K562 (cell line): ENCODE measurements around the gene WDFY2. TPM values are rescaled to one million over a fixed set of nuclear protein-coding genes. Genes with fewer than 3 reads are reported as not detected.

Experiments
- ATAC-seq: fragments of 200-7000 bp; cut with Tn5 transposase; 3 replicates; pipeline ENCODE4 v1.9.1; 2020; ENCODE audit warnings: moderate library complexity
- BruUV-seq: library from RNA; stranded (reverse); fragments of 400-500 nt; replicated peaks from 2 replicates; lab custom pipeline; 2021; lab: Mats Ljungman, UMichigan
- CTCF ChIA-PET: fragments of 300-600 bp; formaldehyde crosslinking; extraction: SDS; loops from one replicate; lab custom pipeline; 2021; ENCODE audit warnings: low intra/inter-chr PET ratio; lab: Yijun Ruan, JAX
- POLR2A ChIA-PET: fragments of 300-600, 350-650 bp; sonication (Branson Sonifier 250); formaldehyde crosslinking; extraction: SDS; loops from one replicate; lab custom pipeline; 2021; ENCODE audit warnings: antibody characterized with exemption, inconsistent platforms; lab: Yijun Ruan, JAX
- DNase-seq, 4 experiments: peaks; one replicate each; pipeline versions ENCODE4 v3.0.0 to v3.0.0-alpha.2; 2011 to 2018; ENCODE audit warnings: low spot score in 3 of 4, mixed read lengths in 3 of 4; ENCODE audit errors: extremely low read depth in 1 of 4
- FAIRE-seq: peaks from 2 replicates; lab custom pipeline; 2011; peaks lifted over from hg19 to GRCh38; lab: Jason Lieb, UNC
- H2AFZ ChIP-seq: 2 replicates; pipeline ENCODE4 v1.6.0; 2011; ENCODE audit warnings: low read depth, low read length, control low read depth, inconsistent platforms
- H3K27ac ChIP-seq: fragments of 200-600 bp; 3 replicates; pipeline ENCODE4 v1.8.0; 2011; ENCODE audit warnings: low read depth, mild to moderate bottlenecking, control low read depth, inconsistent platforms, low read length, moderate library complexity, mixed read lengths; ENCODE audit errors: extremely low read depth
- H3K27me3 ChIP-seq, 2 experiments: fragments of 300-600 bp in 1 of 2; 2 replicates in 1 of 2; 3 replicates in 1 of 2; pipeline versions ENCODE4 v1.6.0 to v1.8.0; 2011; ENCODE audit warnings: inconsistent platforms in 2 of 2, low read length in 2 of 2, mild to moderate bottlenecking in 1 of 2, mixed read lengths in 1 of 2, moderate library complexity in 1 of 2; ENCODE audit not compliant: control insufficient read depth in 2 of 2, insufficient read depth in 2 of 2
- H3K36me3 ChIP-seq: fragments of 300-600 bp; 3 replicates; pipeline ENCODE4 v1.8.0; 2011; ENCODE audit warnings: mild to moderate bottlenecking, low read length, inconsistent platforms; ENCODE audit not compliant: control insufficient read depth, insufficient read depth
- H3K4me1 ChIP-seq, 2 experiments: fragments of 200-600 bp in 1 of 2; replicated peaks in 1 of 2; 2 replicates in 1 of 2; 3 replicates in 1 of 2; pipeline versions ENCODE4 v1.5.1 to v1.8.0; 2011; ENCODE audit warnings: inconsistent platforms in 2 of 2, low read length in 2 of 2, mild to moderate bottlenecking in 1 of 2, mixed read lengths in 1 of 2, moderate library complexity in 1 of 2; ENCODE audit not compliant: control insufficient read depth in 2 of 2, insufficient read depth in 2 of 2
- H3K4me2 ChIP-seq: 2 replicates; pipeline ENCODE4 v1.6.1; 2011; ENCODE audit warnings: low read length, control low read depth, inconsistent platforms, mixed read lengths; ENCODE audit not compliant: insufficient read depth
- H3K4me3 ChIP-seq: fragments of 200-600 bp; sonication (generic), shearing (Covaris generic); 2 replicates; pipeline ENCODE4 v1.5.1; 2016; ENCODE audit warnings: control low read depth, inconsistent platforms
- H3K79me2 ChIP-seq: fragments of 200-600 bp; 3 replicates; pipeline ENCODE4 v1.8.0; 2011; ENCODE audit warnings: low read length, inconsistent platforms; ENCODE audit not compliant: control insufficient read depth, insufficient read depth
- H3K9ac ChIP-seq, 2 experiments: 2 replicates each; pipeline versions ENCODE4 v1.6.0 to v1.6.1; 2011; ENCODE audit warnings: low read depth in 2 of 2, low read length in 2 of 2, control low read depth in 1 of 2, inconsistent platforms in 1 of 2, mild to moderate bottlenecking in 1 of 2, mixed read lengths in 1 of 2; ENCODE audit not compliant: insufficient read depth in 1 of 2
- H3K9me1 ChIP-seq: one replicate; pipeline ENCODE4 v1.6.0; 2011; ENCODE audit warnings: inconsistent platforms, mild to moderate bottlenecking, low read length, moderate library complexity; ENCODE audit not compliant: control insufficient read depth, insufficient read depth
- H3K9me3 ChIP-seq: replicated peaks from 2 replicates; pipeline ENCODE4 v1.5.1; 2011; ENCODE audit warnings: low read depth, low read length, inconsistent platforms; ENCODE audit not compliant: control insufficient read depth, insufficient read depth
- H4K20me1 ChIP-seq: replicated peaks from 2 replicates; pipeline ENCODE4 v1.6.1; 2011; ENCODE audit warnings: low read length, inconsistent platforms, mixed read lengths; ENCODE audit not compliant: control insufficient read depth, insufficient read depth
- BCL6 ChIP-seq: fragments of 250-450 bp; sonication (Bioruptor Pico); IDR thresholded peaks from 2 replicates; pipeline ENCODE4 v1.4.0; 2020
- CBFA2T2 ChIP-seq: fragments of 450-650 bp; conservative IDR thresholded peaks from 2 replicates; pipeline ENCODE4 v1.6.1; 2017; ENCODE audit warnings: mild to moderate bottlenecking
- KDM4B ChIP-seq, 2 experiments: fragments of 450-650 bp in 1 of 2; sonication (generic) in 1 of 2; IDR thresholded peaks; 2 replicates each; pipeline ENCODE4 v1.6.1; 2016 to 2017; ENCODE audit warnings: borderline replicate concordance in 2 of 2, antibody characterized with exemption in 1 of 2, low read depth in 1 of 2, mild to moderate bottlenecking in 1 of 2
- KLF13 ChIP-seq: fragments of 450-650 bp; IDR thresholded peaks from 2 replicates; pipeline ENCODE4 v1.6.1; 2016; ENCODE audit warnings: missing genetic modification characterization, low read depth, mild to moderate bottlenecking, missing compliant biosample characterization, moderate library complexity, borderline replicate concordance
- NFXL1 ChIP-seq: fragments of 450-650 bp; formaldehyde crosslinking; IDR thresholded peaks from 2 replicates; pipeline ENCODE4 v1.4.0; 2021; ENCODE audit warnings: mild to moderate bottlenecking
- NR2F6 ChIP-seq: fragments of 450-650 bp; formaldehyde crosslinking; IDR thresholded peaks from 2 replicates; pipeline ENCODE4 v1.4.0; 2020; ENCODE audit warnings: mild to moderate bottlenecking
- PCBP2 ChIP-seq: fragments of 200-400 bp; formaldehyde crosslinking; IDR thresholded peaks from 2 replicates; pipeline ENCODE4 v1.6.1; 2018; ENCODE audit warnings: low read length, low read depth, mild to moderate bottlenecking, moderate library complexity; ENCODE audit not compliant: poor library complexity, severe bottlenecking
- POLR2B ChIP-seq: fragments of 450-650 bp; IDR thresholded peaks from 2 replicates; pipeline ENCODE4 v1.6.1; 2018; ENCODE audit warnings: low read depth; ENCODE audit not compliant: partially characterized antibody
- SMARCB1 ChIP-seq: IDR thresholded peaks from 2 replicates; pipeline ENCODE4 v1.6.1; 2011; ENCODE audit warnings: improper control_type of control experiment, low read depth; ENCODE audit not compliant: insufficient read length
- THRAP3 ChIP-seq: fragments of 450-650 bp; IDR thresholded peaks from 2 replicates; pipeline ENCODE4 v1.6.1; 2016; ENCODE audit warnings: mild to moderate bottlenecking, inconsistent platforms, borderline replicate concordance
- ZNF282 ChIP-seq: sonication (generic); formaldehyde crosslinking; IDR thresholded peaks from 2 replicates; pipeline ENCODE4 v1.8.1; 2023; ENCODE audit warnings: missing genetic modification reagents
- WGBS: fragments of 100-300 bp; shearing (Covaris generic); methylation state at CpG from one replicate; pipeline ENCODE4 v1.1.6; 2016; ENCODE audit warnings: low coverage, mixed read lengths; ENCODE audit not compliant: insufficient coverage; ENCODE audit errors: missing lambda C conversion rate; 5-methylcytosine and 5-hydroxymethylcytosine counted together
- in situ Hi-C: fragments of 300-500 bp; cut with MboI; formaldehyde crosslinking; loops from 4 replicates; pipeline ENCODE4 v1.15.0; 2018; ENCODE audit warnings: inconsistent platforms, mixed read lengths
- intact Hi-C: fragments of 100-400 bp; cut with micrococcal nuclease; formaldehyde crosslinking; loops from 2 replicates; pipeline ENCODE4 v1.14.2; 2022
- polyA plus RNA-seq, 8 experiments: library from polyadenylated mRNA; depleted of rRNA in 4 of 8; stranded (reverse) in 5 of 8; unstranded in 3 of 8; fragments of >200 nt; fragmentation: Nextera tagmentation in 2 of 8; fragmentation: Illumina TruSeq in 1 of 8; extraction: Ambion mirVana in 2 of 8; extraction: Trizol in 1 of 8; gene quantifications; 2 replicates each; pipeline versions ENCODE4 v1.2.1 to v1.2.3, GENCODE V29; 2011 to 2014; ENCODE audit warnings: inconsistent platforms in 1 of 8, missing spikeins in 1 of 8
- total RNA-seq, 7 experiments: library from RNA; depleted of rRNA in 6 of 7; stranded (reverse); fragments of >200 nt in 6 of 7; fragmentation: Illumina TruSeq in 2 of 7; extraction: Trizol in 2 of 7; gene quantifications; 2 replicates each; pipeline versions ENCODE4 v1.2.1 to v1.2.3, GENCODE V29; 2011 to 2021; ENCODE audit warnings: low replicate concordance in 1 of 7
- TF ChIP-seq, protein P1 (sequence below): fragments of 250-450 bp; sonication (Bioruptor Pico); IDR thresholded peaks from 2 replicates; pipeline ENCODE4 v1.5.0; 2022; ENCODE audit warnings: mild to moderate bottlenecking
- TF ChIP-seq, protein P2 (sequence below): fragments of 450-650 bp; IDR thresholded peaks from one replicate; pipeline ENCODE4 v1.6.1; 2018; ENCODE audit warnings: mild to moderate bottlenecking, moderate library complexity; ENCODE audit not compliant: partially characterized antibody
- TF ChIP-seq, protein P3 (sequence below): fragments of 450-650 bp; formaldehyde crosslinking; IDR thresholded peaks from 2 replicates; pipeline ENCODE4 v1.4.0; 2022; ENCODE audit warnings: missing genetic modification characterization

WDFY2 gene
- total and polyA plus RNA-seq, 9 of the 15 experiments (the other 6 are each of a cell fraction or from before 2014, with no cell fraction given): 0.66 to 6.4 (median 4.4) TPM

DNA sequence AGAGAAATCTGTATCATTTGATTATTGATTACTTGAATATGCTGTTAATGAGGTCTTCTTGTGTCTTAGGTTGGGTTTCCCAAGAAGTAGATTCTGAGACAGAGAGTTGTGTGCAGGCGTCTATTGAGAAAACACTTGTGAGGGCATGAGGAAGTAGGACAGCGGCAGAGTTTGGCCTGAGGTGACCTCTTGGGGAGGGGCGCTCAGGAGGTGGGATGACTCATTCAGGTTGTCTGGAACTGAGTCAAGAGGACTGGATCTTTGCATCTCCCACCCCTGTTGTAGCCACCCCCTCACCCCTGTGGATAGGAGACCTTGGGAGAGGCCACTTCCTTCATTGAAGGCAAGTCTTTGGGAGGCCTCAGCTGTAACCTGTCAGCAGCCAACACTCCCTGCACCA lies 35.2 kb upstream of the WDFY2 start (continued):
- TF ChIP-seq, protein P1, sequence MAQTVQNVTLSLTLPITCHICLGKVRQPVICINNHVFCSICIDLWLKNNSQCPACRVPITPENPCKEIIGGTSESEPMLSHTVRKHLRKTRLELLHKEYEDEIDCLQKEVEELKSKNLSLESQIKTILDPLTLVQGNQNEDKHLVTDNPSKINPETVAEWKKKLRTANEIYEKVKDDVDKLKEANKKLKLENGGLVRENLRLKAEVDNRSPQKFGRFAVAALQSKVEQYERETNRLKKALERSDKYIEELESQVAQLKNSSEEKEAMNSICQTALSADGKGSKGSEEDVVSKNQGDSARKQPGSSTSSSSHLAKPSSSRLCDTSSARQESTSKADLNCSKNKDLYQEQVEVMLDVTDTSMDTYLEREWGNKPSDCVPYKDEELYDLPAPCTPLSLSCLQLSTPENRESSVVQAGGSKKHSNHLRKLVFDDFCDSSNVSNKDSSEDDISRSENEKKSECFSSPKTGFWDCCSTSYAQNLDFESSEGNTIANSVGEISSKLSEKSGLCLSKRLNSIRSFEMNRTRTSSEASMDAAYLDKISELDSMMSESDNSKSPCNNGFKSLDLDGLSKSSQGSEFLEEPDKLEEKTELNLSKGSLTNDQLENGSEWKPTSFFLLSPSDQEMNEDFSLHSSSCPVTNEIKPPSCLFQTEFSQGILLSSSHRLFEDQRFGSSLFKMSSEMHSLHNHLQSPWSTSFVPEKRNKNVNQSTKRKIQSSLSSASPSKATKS (CRISPR knock-in tag): no peak
- TF ChIP-seq CBFA2T2 (no peak), POLR2B (no peak), BCL6 (CRISPR knock-in tag) (no peak), SMARCB1 (no peak), KLF13 (tag) (no peak)
- TF ChIP-seq, protein P2, sequence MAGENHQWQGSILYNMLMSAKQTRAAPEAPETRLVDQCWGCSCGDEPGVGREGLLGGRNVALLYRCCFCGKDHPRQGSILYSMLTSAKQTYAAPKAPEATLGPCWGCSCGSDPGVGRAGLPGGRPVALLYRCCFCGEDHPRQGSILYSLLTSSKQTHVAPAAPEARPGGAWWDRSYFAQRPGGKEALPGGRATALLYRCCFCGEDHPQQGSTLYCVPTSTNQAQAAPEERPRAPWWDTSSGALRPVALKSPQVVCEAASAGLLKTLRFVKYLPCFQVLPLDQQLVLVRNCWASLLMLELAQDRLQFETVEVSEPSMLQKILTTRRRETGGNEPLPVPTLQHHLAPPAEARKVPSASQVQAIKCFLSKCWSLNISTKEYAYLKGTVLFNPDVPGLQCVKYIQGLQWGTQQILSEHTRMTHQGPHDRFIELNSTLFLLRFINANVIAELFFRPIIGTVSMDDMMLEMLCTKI: no peak

DNA sequence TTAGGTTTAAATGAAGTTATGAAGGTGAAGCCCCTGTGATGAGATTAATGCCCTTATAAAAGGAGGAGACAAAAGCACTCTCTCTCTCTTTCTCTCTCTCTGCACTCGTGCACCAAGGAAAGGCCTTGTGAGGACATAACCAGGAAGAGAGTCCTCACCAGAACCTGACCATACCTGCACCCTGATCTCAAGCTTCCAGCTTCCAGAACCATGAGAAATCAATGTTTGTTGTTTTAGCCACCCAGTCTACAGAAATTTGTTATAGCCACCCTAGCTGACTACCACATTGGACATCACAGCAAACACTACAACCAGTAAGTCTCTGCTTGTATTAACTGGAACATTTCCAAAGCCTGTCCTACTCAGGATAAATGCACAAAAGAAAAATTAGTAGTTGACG lies 34.7 kb upstream of the WDFY2 start:
- Histone ChIP-seq H4K20me1 (no peaks in the 10 kb centered on the region), H3K9ac (no peak overlapping the region), H3K9me3 (no peaks in the 10 kb centered on the region), H3K4me2 (no peak overlapping the region), H2AFZ (no peak overlapping the region), H3K4me1 (peaks cover 0 to 6% of the 10 kb centered on the region in 2 experiments; a peak in 4 of 5 replicates), H3K79me2 (no peaks in the 10 kb centered on the region), H3K27ac (no peak overlapping the region), H3K4me3 (no peak overlapping the region), H3K27me3 (no peaks in the 10 kb centered on the region), H3K9me1 (no peaks in the 10 kb centered on the region), H3K36me3 (no peaks in the 10 kb centered on the region)
- no peak for TF ChIP-seq THRAP3
- TF ChIP-seq PCBP2: no peak
- no peak for TF ChIP-seq ZNF282
- TF ChIP-seq, protein P3, sequence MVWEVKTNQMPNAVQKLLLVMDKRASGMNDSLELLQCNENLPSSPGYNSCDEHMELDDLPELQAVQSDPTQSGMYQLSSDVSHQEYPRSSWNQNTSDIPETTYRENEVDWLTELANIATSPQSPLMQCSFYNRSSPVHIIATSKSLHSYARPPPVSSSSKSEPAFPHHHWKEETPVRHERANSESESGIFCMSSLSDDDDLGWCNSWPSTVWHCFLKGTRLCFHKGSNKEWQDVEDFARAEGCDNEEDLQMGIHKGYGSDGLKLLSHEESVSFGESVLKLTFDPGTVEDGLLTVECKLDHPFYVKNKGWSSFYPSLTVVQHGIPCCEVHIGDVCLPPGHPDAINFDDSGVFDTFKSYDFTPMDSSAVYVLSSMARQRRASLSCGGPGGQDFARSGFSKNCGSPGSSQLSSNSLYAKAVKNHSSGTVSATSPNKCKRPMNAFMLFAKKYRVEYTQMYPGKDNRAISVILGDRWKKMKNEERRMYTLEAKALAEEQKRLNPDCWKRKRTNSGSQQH (CRISPR knock-in tag): no peak
- TF ChIP-seq NR2F6 (CRISPR knock-in tag): no peak
- no peak for TF ChIP-seq KDM4B (IDR thresholded peaks at IDR 0.05; ENCODE audit: borderline replicate concordance in 2 of 2, low read depth in 1 of 2)
- TF ChIP-seq NFXL1 (CRISPR knock-in tag): no peak
- ChIA-PET CTCF (no interaction called here), POLR2A (no interaction called here)
- DNase-seq (no peak), FAIRE-seq (no peak), ATAC-seq (no peak)
- no TSS peak for BruUV-seq
- intact Hi-C loops (no loop called here), in situ Hi-C loops (no loop called here)
- WGBS: 49% methylated on average over 2 of the region's 2 CpGs
